MM.1S (cell line): ENCODE results near the gene KIAA1958.

Source experiments
- CTCF ChIP-seq: fragments of 300-600 bp; sonication (generic); IDR thresholded peaks from 2 replicates; pipeline ENCODE4 v1.5.1; 2016; ENCODE audit warnings: antibody characterized with exemption, low read length, mixed read lengths
- EZH2 ChIP-seq: fragments of 300-600 bp; sonication (generic); optimal IDR thresholded peaks from 2 replicates; pipeline ENCODE3; 2017; ENCODE audit warnings: low read depth, mild to moderate bottlenecking, antibody characterized with exemption, low read length, mixed read lengths
- EZH2phosphoT487 ChIP-seq: fragments of 300-600 bp; sonication (generic); IDR thresholded peaks from 2 replicates; pipeline ENCODE4 v1.6.1; 2018; ENCODE audit warnings: antibody characterized with exemption, low read length

- TF ChIP-seq EZH2: no peak
- TF ChIP-seq CTCF: no peak
- TF ChIP-seq EZH2phosphoT487: no peak
Observed at GRCh38 chr9:112439825-112440224, 46.8 kb upstream of the KIAA1958 start.
